SKM-1 treated with dmso at 0.1 percent for 144 hours (cell line): ENCODE data around the gene PLXNC1.
A peak's percentile ranks its signal among the peaks of the same experiment; 100 is the strongest.

Experiments
- DNase-seq: peaks from one replicate; lab custom pipeline; 2025; ENCODE audit not compliant: unreplicated experiment; lab: John Stamatoyannopoulos, UW

Gene PLXNC1

GRCh38 chr12:94229902-94230301, 81.5 kb downstream of the PLXNC1 start:
- no peak for DNase-seq

- no peak for DNase-seq
Observed at GRCh38 chr12:94230357-94230905, 82.1 kb downstream of the PLXNC1 start.

DNA sequence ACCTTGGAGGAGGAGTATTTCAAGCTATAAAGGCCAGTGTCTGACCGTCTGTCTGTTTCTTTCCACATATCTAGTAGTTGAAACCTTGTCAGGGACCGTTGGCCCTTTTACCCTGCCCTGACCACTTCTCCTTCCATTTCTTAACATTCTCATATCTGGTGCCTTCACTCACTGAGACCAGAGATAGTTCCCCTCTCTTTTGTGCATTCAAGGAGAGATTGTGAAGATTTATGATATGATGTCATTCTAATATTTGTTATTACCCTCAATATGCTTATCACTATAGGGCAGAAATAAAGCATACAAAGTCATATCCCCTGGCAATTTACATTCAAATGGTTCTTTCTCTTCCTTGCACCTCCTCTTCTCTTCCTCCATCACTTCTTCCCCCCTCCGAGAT, 83.3 kb downstream of the PLXNC1 start:
- DNase-seq: peak; percentile 18

DNA sequence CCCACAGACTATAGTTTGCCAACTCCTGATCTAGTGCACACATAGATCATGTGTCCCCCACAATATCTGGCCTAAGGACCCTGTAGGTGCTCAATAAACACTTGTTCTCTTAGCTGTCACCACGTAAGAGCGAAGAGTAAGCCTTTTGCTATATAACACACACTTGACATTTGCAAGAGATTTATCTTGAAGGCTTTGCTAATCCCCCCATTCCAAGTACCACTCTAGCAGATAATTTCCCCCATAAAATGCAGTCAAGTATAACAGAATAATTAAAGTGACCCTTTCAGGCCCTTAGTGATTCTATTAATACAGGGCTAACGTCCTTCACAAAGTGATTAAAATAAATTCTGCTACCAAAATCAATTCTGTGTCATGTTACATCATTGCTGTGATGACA, 87.5 kb downstream of the PLXNC1 start:
- no peak for DNase-seq

- DNase-seq: no peak
Observed at GRCh38 chr12:94239332-94239993, 91.1 kb downstream of the PLXNC1 start.

GRCh38 chr12:94240171-94240570, 91.8 kb downstream of the PLXNC1 start:
- peak; percentile 34 for DNase-seq

DNA sequence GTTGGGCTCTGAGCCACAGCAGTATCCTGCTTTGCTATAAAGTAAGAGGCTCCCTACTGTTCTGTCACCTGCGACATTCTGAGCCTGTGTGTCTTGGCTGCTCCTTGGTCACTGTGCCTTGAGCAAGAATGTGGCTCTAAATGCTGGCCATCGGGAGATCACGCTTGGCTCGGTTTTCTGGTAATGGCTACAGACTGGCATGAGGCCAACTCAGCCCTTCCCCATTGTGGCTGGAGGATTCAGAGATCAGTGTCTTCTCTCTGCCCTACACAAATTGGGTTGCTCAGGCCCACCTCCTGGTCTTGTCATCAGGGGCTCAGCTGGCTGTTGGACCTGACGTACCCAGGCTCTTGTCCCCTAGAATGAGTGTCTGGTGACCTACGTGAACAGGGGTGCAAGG, 94.5 kb downstream of the PLXNC1 start:
- DNase-seq: no peak

- DNase-seq: peak; percentile 86
Observed at GRCh38 chr12:94244165-94245133, 96.1 kb downstream of the PLXNC1 start.

DNA sequence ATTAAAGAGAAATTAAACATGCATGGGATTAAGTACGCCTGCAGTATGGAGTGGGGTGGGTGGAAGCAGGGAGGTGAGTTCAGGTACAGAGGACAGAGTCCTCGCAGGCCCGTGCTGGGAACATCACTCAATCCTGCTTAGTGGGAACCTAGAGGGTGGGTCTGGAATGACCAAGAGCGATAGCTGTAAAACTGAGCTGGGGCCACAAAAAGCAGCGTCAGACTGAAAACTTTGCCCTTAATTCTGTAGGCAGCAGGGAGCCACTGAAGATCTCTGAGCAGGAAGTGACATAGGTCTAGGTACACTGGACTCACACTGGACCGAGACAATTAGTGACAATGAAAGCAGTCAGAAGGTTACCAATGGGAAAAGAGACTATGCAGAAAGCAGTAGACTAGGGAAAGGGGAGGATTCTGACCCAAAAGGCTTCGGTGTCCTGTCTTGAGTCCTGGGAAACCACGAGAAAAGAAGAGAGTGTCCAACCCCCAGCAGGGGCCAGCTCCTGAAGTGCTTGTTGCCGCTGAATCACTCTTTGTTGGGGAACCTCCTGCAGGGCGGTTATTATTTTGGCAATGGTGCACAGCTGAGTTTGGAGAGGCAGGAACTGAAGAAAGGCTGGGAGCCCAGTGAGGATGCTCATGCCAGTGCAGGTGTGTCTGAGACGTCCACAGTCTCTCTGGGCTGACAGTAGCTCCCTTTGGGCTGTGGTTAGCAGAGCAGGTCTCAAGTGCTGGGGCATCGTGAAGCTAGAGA, 97.4 kb downstream of the PLXNC1 start:
- DNase-seq: no peak

DNA sequence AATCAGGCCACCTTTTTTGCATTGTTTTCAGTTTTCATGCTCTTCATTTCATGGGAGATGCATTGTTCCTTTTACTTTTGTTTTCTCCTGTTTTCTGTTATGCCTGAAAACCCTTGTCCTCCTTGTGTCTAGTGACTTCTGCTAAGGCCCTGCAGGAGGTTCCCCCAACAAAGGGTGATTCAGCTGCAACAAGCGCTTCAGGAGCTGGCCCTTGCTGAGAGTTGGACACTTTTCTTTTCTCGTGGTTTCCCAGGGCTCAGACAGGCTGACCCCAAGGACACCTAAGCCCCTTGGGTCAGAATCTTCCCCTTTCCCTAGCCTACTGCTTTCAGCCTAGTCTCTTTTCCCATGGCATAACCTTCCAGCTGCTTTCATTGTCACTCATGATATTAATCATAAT, 98.9 kb downstream of the PLXNC1 start:
- no peak for DNase-seq

GRCh38 chr12:94248582-94248981, 100.2 kb downstream of the PLXNC1 start:
- DNase-seq: no peak

DNA sequence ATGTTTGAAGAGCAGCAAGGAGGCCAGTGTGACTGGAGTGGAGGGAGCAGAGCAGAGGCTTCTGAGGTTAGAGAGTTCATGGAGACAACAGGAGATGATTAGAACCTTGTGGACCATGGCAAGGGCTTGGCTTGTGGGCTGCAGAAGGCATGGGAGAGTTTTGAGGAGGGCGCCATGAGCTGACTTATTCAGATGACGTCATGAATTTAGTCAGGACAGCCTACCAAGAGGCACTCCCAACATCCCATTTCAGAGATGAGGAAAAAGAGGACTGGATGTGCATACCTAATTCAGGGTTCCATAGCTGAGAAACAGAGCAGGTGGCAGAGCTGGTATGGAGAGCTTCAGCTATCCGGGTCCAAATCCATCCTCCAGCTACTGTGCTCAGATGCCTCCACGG, 101.8 kb downstream of the PLXNC1 start:
- DNase-seq: no peak

DNA sequence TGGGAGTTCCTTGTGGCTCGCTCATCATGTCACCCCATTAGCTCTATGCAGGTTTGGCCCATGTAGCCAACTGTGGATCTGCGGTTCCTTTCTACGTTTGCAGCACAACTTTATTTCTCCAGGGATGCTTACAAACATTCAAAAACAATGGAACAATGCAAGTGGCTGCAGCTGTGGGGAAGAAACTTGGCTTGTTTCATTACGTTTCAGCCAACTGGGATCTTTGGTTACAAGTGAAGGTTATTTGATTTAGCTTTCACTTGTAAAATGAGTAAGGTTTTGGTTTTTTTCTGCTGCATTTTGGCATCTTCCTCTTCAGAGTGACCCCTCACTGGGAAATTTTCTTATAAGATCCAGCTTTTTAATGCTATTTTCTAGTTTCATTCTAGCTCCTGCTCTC, 105.9 kb downstream of the PLXNC1 start:
- DNase-seq: no peak

- no peak for DNase-seq
Observed at GRCh38 chr12:94255006-94255405, 106.6 kb downstream of the PLXNC1 start.

DNA sequence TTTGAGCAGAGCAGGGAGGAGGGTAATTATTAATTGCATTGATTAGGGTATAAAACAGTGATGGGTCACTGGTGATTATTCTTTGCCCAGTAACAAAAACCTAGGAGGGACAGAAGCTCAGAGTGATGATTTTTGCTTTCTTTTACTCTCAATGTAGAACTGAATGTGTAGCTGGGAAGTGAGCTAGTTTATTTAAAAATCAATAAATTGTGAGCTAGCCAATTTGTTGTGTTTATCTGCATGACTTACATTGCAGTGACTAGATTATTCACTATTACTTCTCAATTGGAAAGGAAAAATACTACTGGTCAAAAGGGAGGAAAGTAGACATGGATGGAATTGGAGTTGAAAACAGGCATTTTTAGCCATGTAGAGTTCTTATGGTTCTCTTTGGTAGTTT, 107.1 kb downstream of the PLXNC1 start:
- DNase-seq: no peak

DNA sequence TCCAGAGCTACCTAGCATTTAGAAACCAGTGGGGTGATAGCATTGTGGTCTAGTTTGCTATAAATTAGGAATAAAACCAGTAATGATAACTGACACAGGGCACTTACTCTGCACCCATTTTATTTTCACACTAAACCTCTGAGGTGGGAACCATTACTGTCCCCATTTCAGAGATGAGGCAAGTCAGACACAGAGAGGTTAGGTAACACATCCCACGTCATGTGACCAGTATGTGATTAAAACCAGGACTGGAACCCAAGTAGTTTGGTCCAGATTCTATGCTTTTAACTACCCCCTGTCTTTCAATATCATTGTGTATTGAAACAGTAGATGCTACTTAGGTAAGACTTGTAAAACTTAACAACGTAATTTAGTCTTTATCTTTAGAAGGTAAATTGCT, 110.2 kb downstream of the PLXNC1 start:
- DNase-seq: no peak

- DNase-seq: no peak
Observed at GRCh38 chr12:94260017-94260416, 111.6 kb downstream of the PLXNC1 start.

- no peak for DNase-seq
Observed at GRCh38 chr12:94260717-94261116, 112.3 kb downstream of the PLXNC1 start.

DNA sequence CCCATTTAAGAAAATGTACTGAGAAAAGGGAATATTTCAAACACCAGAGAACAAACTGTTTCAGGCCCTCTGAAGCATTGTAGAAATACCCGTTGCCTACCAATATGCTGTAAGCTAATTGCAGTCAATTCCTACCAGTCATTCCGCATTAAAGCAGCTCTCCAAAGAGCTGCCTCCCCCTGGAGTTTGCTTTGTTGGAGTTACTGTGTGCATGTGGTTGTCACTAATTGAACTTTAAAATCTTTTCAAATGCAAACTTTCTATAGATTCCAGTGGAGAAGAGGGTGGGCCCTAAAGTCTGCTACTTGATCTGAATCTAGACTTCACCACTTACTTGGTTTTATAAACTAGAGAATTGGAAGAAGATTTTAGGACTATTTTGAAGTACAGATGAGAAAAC, 112.7 kb downstream of the PLXNC1 start:
- no peak for DNase-seq

- no peak for DNase-seq
Observed at GRCh38 chr12:94261786-94262185, 113.4 kb downstream of the PLXNC1 start.
